RWPE2 (cell line): ENCODE data around the gene USP40.

Source experiments
- ATAC-seq: fragments of 200-7000 bp; cut with Tn5 transposase; 3 replicates; pipeline ENCODE4 v1.9.1; 2021; ENCODE audit warnings: low read depth
- DNase-seq: peaks from one replicate; pipeline ENCODE4 v3.0.0-alpha.2; 2020; ENCODE audit warnings: low spot score
- H3K27ac ChIP-seq: fragments of 450-650 bp; 2 replicates; pipeline ENCODE4 v1.5.1; 2017; ENCODE audit warnings: mild to moderate bottlenecking; ENCODE audit not compliant: poor library complexity, severe bottlenecking
- H3K27me3 ChIP-seq: fragments of 250-450 bp; sonication (Bioruptor Pico); 2 replicates; pipeline ENCODE4 v1.5.1; 2021; ENCODE audit warnings: mild to moderate bottlenecking, moderate library complexity; ENCODE audit not compliant: insufficient read depth, poor library complexity, severe bottlenecking
- H3K36me3 ChIP-seq: fragments of 250-450 bp; sonication (Bioruptor Pico); 2 replicates; pipeline ENCODE4 v1.5.1; 2020; ENCODE audit warnings: low read depth, mild to moderate bottlenecking, moderate library complexity
- H3K4me1 ChIP-seq: fragments of 250-450 bp; sonication (Bioruptor Pico); 2 replicates; pipeline ENCODE4 v1.5.1; 2021; ENCODE audit warnings: mild to moderate bottlenecking, moderate library complexity; ENCODE audit not compliant: insufficient read depth, poor library complexity, severe bottlenecking
- H3K4me3 ChIP-seq: fragments of 250-450 bp; sonication (Bioruptor Pico); 2 replicates; pipeline ENCODE4 v1.5.1; 2021; ENCODE audit warnings: mild to moderate bottlenecking, moderate library complexity; ENCODE audit not compliant: severe bottlenecking
- H3K9me3 ChIP-seq: fragments of 250-450 bp; sonication (Bioruptor Pico); 2 replicates; pipeline ENCODE4 v1.5.1; 2021; ENCODE audit warnings: mild to moderate bottlenecking, moderate library complexity; ENCODE audit not compliant: severe bottlenecking
- CTCF ChIP-seq: fragments of 450-650 bp; IDR thresholded peaks from one replicate; pipeline ENCODE4 v1.5.1; 2017; ENCODE audit warnings: mild to moderate bottlenecking, moderate library complexity; ENCODE audit not compliant: poor library complexity, severe bottlenecking

USP40 gene

GRCh38 chr2:233519787-233520611 lies 46.6 kb downstream of the USP40 start:
- ATAC-seq = no peak
- no peak overlapping the region for H3K27ac ChIP-seq
- H3K4me3 ChIP-seq = no peak overlapping the region
- no peaks in the 10 kb centered on the region for H3K4me1 ChIP-seq
- peaks cover 58% of the 10 kb centered on the region for H3K36me3 ChIP-seq
- H3K27me3 ChIP-seq = no peaks in the 10 kb centered on the region
- no peak for TF ChIP-seq CTCF
- no peak for DNase-seq
- H3K9me3 ChIP-seq = no peaks in the 10 kb centered on the region

- no peak overlapping the region for H3K27ac ChIP-seq
- H3K36me3 ChIP-seq = peaks cover 30% of the 10 kb centered on the region
- ATAC-seq (no peak), DNase-seq (no peak)
- no peaks in the 10 kb centered on the region for H3K9me3 ChIP-seq
- H3K4me3 ChIP-seq = no peak overlapping the region
- H3K4me1 ChIP-seq = no peaks in the 10 kb centered on the region
- TF ChIP-seq CTCF = no peak
- no peaks in the 10 kb centered on the region for H3K27me3 ChIP-seq
These were observed 52.5 kb downstream of the USP40 start for GRCh38 chr2:233513953-233514655.

DNA sequence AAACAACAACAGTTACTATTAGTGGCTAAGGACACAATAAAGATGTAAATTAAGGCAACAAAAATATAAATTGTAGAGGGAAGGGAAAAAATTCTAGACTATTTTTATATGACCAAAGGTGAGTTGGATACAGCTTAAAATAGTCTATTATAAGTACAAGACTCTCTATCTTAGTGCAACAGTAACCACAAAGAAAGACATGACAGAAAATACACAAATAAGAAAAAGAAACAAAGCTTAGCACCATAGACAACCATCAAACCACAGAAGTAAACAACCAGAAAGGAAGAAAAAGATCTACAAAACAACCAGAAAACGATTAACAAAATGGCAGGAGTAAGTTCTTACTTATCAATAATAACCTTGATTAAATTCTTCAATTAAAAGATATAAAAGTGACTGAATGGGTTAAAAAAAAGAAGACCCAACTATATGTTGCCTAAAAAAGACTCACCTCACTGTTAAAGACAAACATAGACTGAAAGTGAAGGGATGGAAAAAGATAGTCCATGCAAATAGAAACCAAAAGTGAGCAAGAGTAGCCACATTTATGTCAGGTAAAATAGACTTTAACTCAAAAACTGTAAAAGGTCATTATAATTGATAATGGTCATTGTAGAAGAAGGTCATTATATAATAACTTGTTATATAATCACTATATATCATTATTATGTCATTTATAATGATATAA lies 62.5 kb downstream of the USP40 start:
- H3K4me1 ChIP-seq = no peaks in the 10 kb centered on the region
- H3K36me3 ChIP-seq = peaks cover 82% of the 10 kb centered on the region
- no peaks in the 10 kb centered on the region for H3K27me3 ChIP-seq
- peaks cover 16% of the 10 kb centered on the region for H3K9me3 ChIP-seq
- no peak for DNase-seq
- TF ChIP-seq CTCF = no peak
- ATAC-seq = no peak
- no peak overlapping the region for H3K4me3 ChIP-seq
- H3K27ac ChIP-seq = no peak overlapping the region

DNA sequence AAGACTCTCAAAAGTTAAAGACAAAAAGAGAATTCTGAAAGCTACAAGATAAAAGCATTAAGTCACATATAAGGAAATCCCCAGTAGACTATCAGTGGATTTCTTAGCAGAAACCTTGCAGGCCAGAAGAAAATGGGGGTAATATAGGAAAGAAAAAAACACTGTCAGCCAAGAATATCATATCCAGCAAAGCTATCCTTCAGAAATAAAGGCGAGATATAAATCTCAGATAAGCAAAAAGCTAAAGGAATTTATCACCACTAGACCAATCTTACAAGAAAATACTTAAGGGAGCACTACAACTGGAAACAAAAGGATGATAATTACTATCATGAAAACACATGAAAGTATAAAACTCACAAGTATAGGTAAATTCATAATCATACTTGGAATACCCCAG lies 63.1 kb downstream of the USP40 start:
- ATAC-seq (no peak), DNase-seq (no peak)
- no peak for TF ChIP-seq CTCF
- Histone ChIP-seq H3K27me3 (no peaks in the 10 kb centered on the region), H3K9me3 (peaks cover 16% of the 10 kb centered on the region), H3K27ac (no peak overlapping the region), H3K4me3 (no peak overlapping the region), H3K36me3 (peaks cover 81% of the 10 kb centered on the region), H3K4me1 (no peaks in the 10 kb centered on the region)
